B cell (primary cell): ENCODE measurements around the gene PLCB4. TPM values are rescaled to one million over a fixed set of nuclear protein-coding genes. Genes with fewer than 3 reads are reported as not detected.

Experiments
- ATAC-seq: fragments of 200-7000 bp; cut with Tn5 transposase; one replicate; pipeline ENCODE4 v1.10.0; 2021; ENCODE audit warnings: low read depth, mild to moderate bottlenecking, moderate number of reproducible peaks, moderate library complexity
- CTCF ChIA-PET: fragments of 350-600 bp; sonication (Branson Sonifier 250); formaldehyde crosslinking; loops from one replicate; lab custom pipeline; 2021; ENCODE audit warnings: antibody characterized with exemption, inconsistent platforms; lab: Charles Lee
- POLR2A ChIA-PET: fragments of 350-600 bp; sonication (Branson Sonifier 250); formaldehyde crosslinking; loops from one replicate; lab custom pipeline; 2021; ENCODE audit warnings: antibody characterized with exemption; lab: Charles Lee
- DNase-seq: peaks from one replicate; pipeline ENCODE4 v3.0.0; 2013
- H2AFZ ChIP-seq: 2 replicates; pipeline ENCODE4 v1.6.1; 2012; ENCODE audit warnings: mild to moderate bottlenecking, low read depth, low read length; ENCODE audit not compliant: insufficient read depth, poor library complexity, severe bottlenecking
- H3K27ac ChIP-seq, 2 donors: 1 replicate in 1 of 2; 2 replicates in 1 of 2; pipeline ENCODE4 v1.5.1; 2012 to 2013; ENCODE audit warnings: low read length in 2 of 2, mild to moderate bottlenecking in 2 of 2, moderate library complexity in 1 of 2
- H3K27me3 ChIP-seq, 4 experiments: fragments of 200-600 bp in 1 of 4; sonication (generic) in 1 of 4; replicated peaks in 1 of 4; 1 replicate in 2 of 4; 2 replicates in 2 of 4; pipeline versions ENCODE4 v1.6.1 to v1.7.0; 2013 to 2016; ENCODE audit warnings: low read length in 3 of 4, mild to moderate bottlenecking in 2 of 4, mixed read lengths in 1 of 4, moderate library complexity in 1 of 4; ENCODE audit not compliant: insufficient read depth in 4 of 4, control insufficient read depth in 3 of 4; ENCODE audit errors: control extremely low read depth in 1 of 4
- H3K36me3 ChIP-seq, 2 experiments: replicated peaks in 1 of 2; 1 replicate in 1 of 2; 2 replicates in 1 of 2; pipeline versions ENCODE4 v1.6.1 to v1.7.1; 2013; ENCODE audit warnings: low read length in 1 of 2; ENCODE audit not compliant: insufficient read depth in 2 of 2, control insufficient read depth in 1 of 2; ENCODE audit errors: control extremely low read depth in 1 of 2, extremely low read depth in 1 of 2
- H3K4me1 ChIP-seq, 2 donors: fragments of 200-600 bp in 1 of 2; sonication (generic) in 1 of 2; 1 replicate in 1 of 2; 2 replicates in 1 of 2; pipeline versions ENCODE4 v1.5.1 to v1.6.1; 2013 to 2017; ENCODE audit warnings: low read length in 2 of 2; ENCODE audit not compliant: control insufficient read depth in 2 of 2, insufficient read depth in 2 of 2
- H3K4me2 ChIP-seq: replicated peaks from 2 replicates; pipeline ENCODE3; 2012; ENCODE audit warnings: mild to moderate bottlenecking, low read depth, low read length; ENCODE audit not compliant: poor library complexity, severe bottlenecking
- H3K4me3 ChIP-seq, 5 experiments: fragments of 200-600 bp in 1 of 5; sonication (generic) in 1 of 5; 1 replicate in 3 of 5; 2 replicates in 2 of 5; pipeline versions ENCODE4 v1.5.1 to v1.7.0; 2011 to 2016; ENCODE audit warnings: low read length in 4 of 5, mild to moderate bottlenecking in 4 of 5, low read depth in 2 of 5, control low read depth in 1 of 5, moderate library complexity in 1 of 5; ENCODE audit not compliant: insufficient read depth in 1 of 5; ENCODE audit errors: control extremely low read depth in 1 of 5, extremely low read depth in 1 of 5
- H3K79me2 ChIP-seq: fragments of 200-600 bp; sonication (generic); one replicate; pipeline ENCODE4 v1.6.0; 2016; ENCODE audit warnings: low read length; ENCODE audit not compliant: control insufficient read depth, insufficient read depth
- H3K9ac ChIP-seq: fragments of 200-600 bp; sonication (generic); 2 replicates; pipeline ENCODE4 v1.6.1; 2017; ENCODE audit warnings: mild to moderate bottlenecking, low read length, moderate library complexity
- H3K9me3 ChIP-seq, 3 donors: one replicate each; pipeline versions ENCODE4 v1.6.1 to v1.7.1; 2013; ENCODE audit warnings: low read length in 2 of 3; ENCODE audit not compliant: control insufficient read depth in 2 of 3, insufficient read depth in 1 of 3; ENCODE audit errors: control extremely low read depth in 1 of 3
- H4K20me1 ChIP-seq: 2 replicates; pipeline ENCODE4 v1.6.0; 2012; ENCODE audit warnings: mild to moderate bottlenecking, low read length; ENCODE audit not compliant: insufficient read depth, control insufficient read depth, poor library complexity, severe bottlenecking
- H3K27ac Mint-ChIP-seq: one replicate; pipeline ENCODE4 v1.8.0; 2021; ENCODE audit warnings: mixed read lengths
- H3K27me3 Mint-ChIP-seq: one replicate; pipeline ENCODE4 v1.8.0; 2021; ENCODE audit warnings: mixed read lengths
- H3K4me1 Mint-ChIP-seq: one replicate; pipeline ENCODE4 v1.8.0; 2021; ENCODE audit warnings: mixed read lengths
- H3K4me3 Mint-ChIP-seq: one replicate; pipeline ENCODE4 v1.8.0; 2021; ENCODE audit warnings: mixed read lengths
- H3K9me3 Mint-ChIP-seq: one replicate; pipeline ENCODE4 v1.8.0; 2022; ENCODE audit warnings: mixed read lengths; ENCODE audit not compliant: insufficient read depth
- CTCF ChIP-seq: fragments of 200-600 bp; IDR thresholded peaks from one replicate; pipeline ENCODE4 v1.8.0; 2022; ENCODE audit warnings: antibody characterized with exemption, mild to moderate bottlenecking
- EZH2 ChIP-seq: IDR thresholded peaks from 2 replicates; pipeline ENCODE4 v1.6.1; 2012; ENCODE audit warnings: borderline replicate concordance, low read depth, mild to moderate bottlenecking, moderate library complexity, low read length; ENCODE audit not compliant: insufficient read depth, poor library complexity, severe bottlenecking
- WGBS: methylation state at CpG from one replicate; pipeline ENCODE4 v1.1.5; 2013; ENCODE audit warnings: missing lambda C conversion rate; ENCODE audit not compliant: insufficient coverage; 5-methylcytosine and 5-hydroxymethylcytosine counted together
- intact Hi-C: fragments of 100-400 bp; cut with micrococcal nuclease; formaldehyde crosslinking; loops from one replicate; pipeline ENCODE4 v1.10.0; 2022
- polyA plus RNA-seq: library from polyadenylated mRNA; depleted of rRNA; stranded (reverse); fragments of >200 nt; gene quantifications from 2 replicates; pipeline ENCODE4 v1.2.3, GENCODE V29; 2012
- total RNA-seq, 2 donors: library from RNA; stranded (reverse); fragments of 120-200 nt in 1 of 2; gene quantifications; 1 replicate in 1 of 2; 2 replicates in 1 of 2; pipeline versions ENCODE4 v1.2.3 to v1.2.4, GENCODE V29; 2013 to 2022

The PLCB4 gene
- total and polyA plus RNA-seq, 2 donors (not counting 1 experiment from before 2014, with no cell fraction given), result not detected

GRCh38 chr20:9281803-9282202 is 212.9 kb downstream of the PLCB4 start:
- H3K4me1 Mint-ChIP-seq, result no peaks in the 10 kb centered on the region

GRCh38 chr20:9285617-9286016 is 216.7 kb downstream of the PLCB4 start:
- TF ChIP-seq CTCF, result no peak
- TF ChIP-seq EZH2, result no peak
- Mint-ChIP-seq H3K27me3 (no peaks in the 10 kb centered on the region), H3K27ac (no peak overlapping the region), H3K9me3 (no peaks in the 10 kb centered on the region), H3K4me1 (no peaks in the 10 kb centered on the region), H3K4me3 (no peak overlapping the region)
- DNase-seq, result no peak
- Histone ChIP-seq H3K4me3 (no peak overlapping the region), H3K9me3 (no peaks in the 10 kb centered on the region), H3K27me3 (no peaks in the 10 kb centered on the region), H3K36me3 (no peaks in the 10 kb centered on the region), H3K27ac (no peak overlapping the region), H3K4me1 (no peaks in the 10 kb centered on the region), H3K79me2 (no peaks in the 10 kb centered on the region), H2AFZ (no peak overlapping the region), H3K9ac (no peak overlapping the region), H4K20me1 (no peaks in the 10 kb centered on the region), H3K4me2 (no peak overlapping the region)
- ATAC-seq, result no peak
- intact Hi-C loops, result no loop called here
- CTCF ChIA-PET, result no interaction called here
- 93% methylated on average over 2 of the region's 2 CpGs for WGBS
- POLR2A ChIA-PET, result no interaction called here

More at GRCh38 chr20:9281803-9282202, 212.9 kb downstream of the PLCB4 start:
- Histone ChIP-seq H3K4me2 (no peak overlapping the region), H3K4me3 (no peak overlapping the region), H3K27me3 (no peaks in the 10 kb centered on the region), H3K79me2 (no peaks in the 10 kb centered on the region), H4K20me1 (no peaks in the 10 kb centered on the region), H3K4me1 (no peaks in the 10 kb centered on the region), H3K9me3 (no peaks in the 10 kb centered on the region), H3K36me3 (no peaks in the 10 kb centered on the region), H3K27ac (no peak overlapping the region), H2AFZ (no peak overlapping the region), H3K9ac (no peak overlapping the region)
- no CpG with 5 or more reads among the region's 1 CpG for WGBS
- DNase-seq (no peak), ATAC-seq (no peak)
- H3K9me3 Mint-ChIP-seq, result no peaks in the 10 kb centered on the region
- ChIA-PET POLR2A (no interaction called here), CTCF (no interaction called here)
- H3K27ac Mint-ChIP-seq, result no peak overlapping the region
- peaks cover 3% of the 10 kb centered on the region for H3K27me3 Mint-ChIP-seq
- intact Hi-C loops, result no loop called here
- no peak overlapping the region for H3K4me3 Mint-ChIP-seq
- no peak for TF ChIP-seq EZH2
- no peak for TF ChIP-seq CTCF
